ENCODE results near the gene CFLAR. TPM values are rescaled to one million over a fixed set of nuclear protein-coding genes. Genes with fewer than 3 reads are reported as not detected.

The CFLAR gene
- polyA plus RNA-seq, 1 donor from 2014 or later, result 1.6 TPM

DNA sequence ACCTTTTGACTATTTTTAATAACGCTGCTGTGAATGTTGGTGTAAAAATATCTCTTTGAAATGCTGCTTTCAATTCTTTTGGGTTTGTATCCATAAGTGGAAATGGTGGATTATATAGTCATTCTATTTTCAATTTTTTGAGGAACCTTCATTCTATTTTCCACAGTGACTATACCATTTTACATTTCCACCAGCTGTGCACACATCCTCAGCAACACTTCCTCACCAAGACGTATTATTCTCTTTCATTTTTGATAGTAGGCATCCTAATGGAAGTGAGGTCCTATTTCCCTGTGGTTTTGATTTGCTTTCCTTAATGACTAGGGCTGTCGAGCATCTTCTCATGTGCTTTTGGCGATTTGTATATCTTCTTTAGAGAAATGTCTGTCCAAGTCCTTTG, 81.8 kb downstream of the CFLAR start:
- no peaks in the 10 kb centered on the region for H3K79me2 ChIP-seq (replicated peaks; ENCODE audit: insufficient read depth, low read length)
- no peaks in the 10 kb centered on the region for H3K9me3 ChIP-seq (ENCODE audit: low read length)
- H4K20me1 ChIP-seq (ENCODE audit: insufficient read depth), result no peaks in the 10 kb centered on the region
- no peaks in the 10 kb centered on the region for H3F3A ChIP-seq (ENCODE audit: insufficient read depth, low read length, poor library complexity, severe bottlenecking)
- TF ChIP-seq, protein P1, sequence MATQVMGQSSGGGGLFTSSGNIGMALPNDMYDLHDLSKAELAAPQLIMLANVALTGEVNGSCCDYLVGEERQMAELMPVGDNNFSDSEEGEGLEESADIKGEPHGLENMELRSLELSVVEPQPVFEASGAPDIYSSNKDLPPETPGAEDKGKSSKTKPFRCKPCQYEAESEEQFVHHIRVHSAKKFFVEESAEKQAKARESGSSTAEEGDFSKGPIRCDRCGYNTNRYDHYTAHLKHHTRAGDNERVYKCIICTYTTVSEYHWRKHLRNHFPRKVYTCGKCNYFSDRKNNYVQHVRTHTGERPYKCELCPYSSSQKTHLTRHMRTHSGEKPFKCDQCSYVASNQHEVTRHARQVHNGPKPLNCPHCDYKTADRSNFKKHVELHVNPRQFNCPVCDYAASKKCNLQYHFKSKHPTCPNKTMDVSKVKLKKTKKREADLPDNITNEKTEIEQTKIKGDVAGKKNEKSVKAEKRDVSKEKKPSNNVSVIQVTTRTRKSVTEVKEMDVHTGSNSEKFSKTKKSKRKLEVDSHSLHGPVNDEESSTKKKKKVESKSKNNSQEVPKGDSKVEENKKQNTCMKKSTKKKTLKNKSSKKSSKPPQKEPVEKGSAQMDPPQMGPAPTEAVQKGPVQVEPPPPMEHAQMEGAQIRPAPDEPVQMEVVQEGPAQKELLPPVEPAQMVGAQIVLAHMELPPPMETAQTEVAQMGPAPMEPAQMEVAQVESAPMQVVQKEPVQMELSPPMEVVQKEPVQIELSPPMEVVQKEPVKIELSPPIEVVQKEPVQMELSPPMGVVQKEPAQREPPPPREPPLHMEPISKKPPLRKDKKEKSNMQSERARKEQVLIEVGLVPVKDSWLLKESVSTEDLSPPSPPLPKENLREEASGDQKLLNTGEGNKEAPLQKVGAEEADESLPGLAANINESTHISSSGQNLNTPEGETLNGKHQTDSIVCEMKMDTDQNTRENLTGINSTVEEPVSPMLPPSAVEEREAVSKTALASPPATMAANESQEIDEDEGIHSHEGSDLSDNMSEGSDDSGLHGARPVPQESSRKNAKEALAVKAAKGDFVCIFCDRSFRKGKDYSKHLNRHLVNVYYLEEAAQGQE (IDR thresholded peaks at IDR 0.05; ENCODE audit: borderline replicate concordance), result no peak
- TF ChIP-seq, protein P2, sequence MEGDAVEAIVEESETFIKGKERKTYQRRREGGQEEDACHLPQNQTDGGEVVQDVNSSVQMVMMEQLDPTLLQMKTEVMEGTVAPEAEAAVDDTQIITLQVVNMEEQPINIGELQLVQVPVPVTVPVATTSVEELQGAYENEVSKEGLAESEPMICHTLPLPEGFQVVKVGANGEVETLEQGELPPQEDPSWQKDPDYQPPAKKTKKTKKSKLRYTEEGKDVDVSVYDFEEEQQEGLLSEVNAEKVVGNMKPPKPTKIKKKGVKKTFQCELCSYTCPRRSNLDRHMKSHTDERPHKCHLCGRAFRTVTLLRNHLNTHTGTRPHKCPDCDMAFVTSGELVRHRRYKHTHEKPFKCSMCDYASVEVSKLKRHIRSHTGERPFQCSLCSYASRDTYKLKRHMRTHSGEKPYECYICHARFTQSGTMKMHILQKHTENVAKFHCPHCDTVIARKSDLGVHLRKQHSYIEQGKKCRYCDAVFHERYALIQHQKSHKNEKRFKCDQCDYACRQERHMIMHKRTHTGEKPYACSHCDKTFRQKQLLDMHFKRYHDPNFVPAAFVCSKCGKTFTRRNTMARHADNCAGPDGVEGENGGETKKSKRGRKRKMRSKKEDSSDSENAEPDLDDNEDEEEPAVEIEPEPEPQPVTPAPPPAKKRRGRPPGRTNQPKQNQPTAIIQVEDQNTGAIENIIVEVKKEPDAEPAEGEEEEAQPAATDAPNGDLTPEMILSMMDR (IDR thresholded peaks at IDR 0.05; ENCODE audit: poor library complexity, severe bottlenecking), result no peak
- no peak overlapping the region for H3K4me3 ChIP-seq (ENCODE audit: low read length)
- H3K4me2 ChIP-seq (ENCODE audit: low read length), result no peak overlapping the region
- H3K9me2 ChIP-seq (ENCODE audit: insufficient read depth, low read length), result no peaks in the 10 kb centered on the region
- no peaks in the 10 kb centered on the region for H3K36me3 ChIP-seq (ENCODE audit: insufficient read depth, low read length)
- no peak overlapping the region for H3K27ac ChIP-seq (ENCODE audit: low read length)
- no peak overlapping the region for H3K9ac ChIP-seq (ENCODE audit: low read length)
- no peaks in the 10 kb centered on the region for H3K27me3 ChIP-seq (ENCODE audit: insufficient read depth, low read depth, low read length)
- H2AFZ ChIP-seq (ENCODE audit: low read depth, low read length), result no peak overlapping the region

DNA sequence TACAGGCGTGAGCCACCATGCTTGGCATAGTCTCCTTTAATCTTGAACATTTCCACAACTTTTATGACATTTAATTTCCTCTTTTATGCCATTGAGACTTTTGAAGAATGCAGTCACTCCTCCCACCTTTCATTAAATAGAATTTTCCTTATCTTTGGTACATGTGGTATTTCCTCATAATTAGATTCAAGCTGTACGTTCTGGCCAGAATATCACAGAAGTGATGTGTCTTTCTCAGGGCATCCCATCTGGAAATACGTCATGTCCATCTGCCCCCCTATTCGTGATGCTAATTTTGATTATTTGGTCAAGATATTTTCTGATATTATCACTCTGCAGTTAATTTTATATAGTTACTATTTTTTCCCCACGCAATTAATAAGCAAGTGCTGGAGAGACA, 83.9 kb downstream of the CFLAR start:
- Histone ChIP-seq H3K27me3 (ENCODE audit: insufficient read depth, low read depth, low read length) (no peaks in the 10 kb centered on the region), H3K4me3 (ENCODE audit: low read length) (no peak overlapping the region), H3K9me3 (ENCODE audit: low read length) (no peaks in the 10 kb centered on the region), H3K27ac (ENCODE audit: low read length) (no peak overlapping the region), H4K20me1 (ENCODE audit: insufficient read depth) (no peaks in the 10 kb centered on the region), H3K9ac (ENCODE audit: low read length) (no peak overlapping the region), H2AFZ (ENCODE audit: low read depth, low read length) (no peak overlapping the region), H3K4me2 (ENCODE audit: low read length) (no peak overlapping the region), H3F3A (ENCODE audit: insufficient read depth, low read length, poor library complexity, severe bottlenecking) (no peaks in the 10 kb centered on the region), H3K79me2 (replicated peaks; ENCODE audit: insufficient read depth, low read length) (no peaks in the 10 kb centered on the region), H3K9me2 (ENCODE audit: insufficient read depth, low read length) (no peaks in the 10 kb centered on the region), H3K36me3 (ENCODE audit: insufficient read depth, low read length) (no peaks in the 10 kb centered on the region)
- TF ChIP-seq EZH2 (IDR thresholded peaks at IDR 0.05; ENCODE audit: borderline replicate concordance, insufficient read depth, low read length, poor library complexity, severe bottlenecking), result no peak
- no peak for TF ChIP-seq TAF1 (IDR thresholded peaks at IDR 0.05; ENCODE audit: low read depth)
- TF ChIP-seq MXI1 (conservative IDR thresholded peaks at IDR 0.05; ENCODE audit: poor library complexity, severe bottlenecking), result no peak
- TF ChIP-seq, protein P1 (IDR thresholded peaks at IDR 0.05; ENCODE audit: borderline replicate concordance), result no peak
- TF ChIP-seq EP300 (conservative IDR thresholded peaks at IDR 0.05; ENCODE audit: poor library complexity, severe bottlenecking), result no peak
- TF ChIP-seq, protein P2 (IDR thresholded peaks at IDR 0.05; ENCODE audit: poor library complexity, severe bottlenecking), result no peak

All from neural cell (in vitro differentiated cells).